ENCODE measurements around the gene PHF13. TPM values are rescaled to one million over a fixed set of nuclear protein-coding genes. Genes with fewer than 3 reads are reported as not detected.

The PHF13 gene
- polyA plus RNA-seq, 4 donors: 24.8 to 26.8 (median 26.2) TPM

DNA sequence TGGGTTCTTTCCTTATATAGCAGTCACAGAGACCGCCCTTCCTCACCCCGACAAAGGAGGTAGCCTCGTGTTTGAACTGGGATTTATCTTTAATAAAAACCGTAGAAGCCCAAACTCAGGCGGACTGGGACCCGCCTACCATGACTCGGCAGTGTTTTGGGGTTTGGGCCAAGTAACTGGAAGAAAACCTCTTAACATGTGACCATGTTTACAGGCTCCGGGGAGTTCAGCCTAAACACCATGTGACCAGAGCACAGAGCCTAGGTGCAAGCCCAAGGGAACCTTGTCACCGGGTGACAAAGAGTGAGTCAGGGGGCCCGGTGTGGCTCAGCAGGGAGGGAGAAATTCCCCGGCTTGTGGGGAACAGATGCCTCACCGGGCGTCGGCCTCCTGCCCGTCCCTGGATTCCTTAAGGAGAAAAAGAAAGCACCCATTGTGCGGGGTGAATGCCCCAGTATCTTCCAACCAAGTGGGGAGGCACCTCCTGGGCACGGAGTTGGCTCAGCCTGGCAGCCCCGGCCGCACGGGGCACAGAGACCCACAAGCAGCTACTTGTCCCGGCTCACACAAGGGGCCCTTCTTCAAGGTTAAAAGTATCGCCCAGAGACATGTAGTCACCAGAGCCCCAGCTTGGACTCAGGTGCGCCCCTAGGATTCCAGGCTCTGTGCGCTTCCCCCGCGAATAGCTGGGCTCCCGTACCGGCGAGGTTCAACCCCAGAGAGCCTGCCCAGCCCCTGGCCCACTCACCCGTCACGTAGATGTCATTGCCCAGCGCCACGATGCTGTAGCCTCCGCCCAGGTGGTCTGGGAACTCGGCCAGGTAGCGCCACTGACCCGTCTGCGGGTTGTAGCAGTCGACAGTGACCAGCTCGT is 12.2 kb upstream of the PHF13 start:
- no peak for DNase-seq (ENCODE audit: low read depth in 4 of 4, low spot score in 3 of 4)

DNA sequence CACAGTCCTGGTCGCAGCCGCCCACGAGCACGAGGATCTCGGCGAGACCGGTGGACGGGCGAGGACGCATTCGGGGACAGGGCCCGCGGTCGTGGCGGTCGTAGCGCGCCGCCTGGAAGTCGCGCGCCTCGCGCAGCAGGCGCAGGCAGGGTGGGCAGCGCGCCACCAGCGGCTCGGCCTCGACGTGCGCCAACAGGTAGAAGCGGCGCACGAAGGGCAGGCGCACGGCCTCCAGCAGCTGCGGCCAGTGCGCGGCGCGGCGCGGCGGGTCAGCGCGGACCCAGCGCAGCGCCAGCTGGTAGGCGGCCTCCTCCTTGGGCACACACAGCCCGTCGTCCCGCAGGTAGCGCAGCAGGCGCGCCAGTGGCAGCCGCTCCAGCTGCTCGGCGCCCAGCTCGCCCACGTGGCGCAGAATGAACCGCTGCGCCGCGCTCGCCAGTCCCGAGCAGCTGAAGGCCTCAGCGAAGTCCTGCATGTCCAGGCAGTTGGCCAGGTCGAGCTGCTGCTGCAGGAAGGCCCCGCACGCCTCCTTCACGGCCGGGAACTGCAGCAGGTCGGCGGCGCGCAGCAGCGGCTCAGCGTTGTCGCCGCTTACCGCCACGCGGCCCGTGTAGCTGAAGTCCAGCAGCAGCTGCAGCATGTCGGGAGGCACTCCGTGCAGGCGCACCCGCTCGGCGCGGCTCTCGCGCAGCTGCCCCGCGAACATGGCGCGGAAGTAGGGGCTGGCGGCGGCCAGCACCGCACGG is 11.4 kb upstream of the PHF13 start:
- no peak for DNase-seq (ENCODE audit: low read depth in 4 of 4, low spot score in 3 of 4)

DNA sequence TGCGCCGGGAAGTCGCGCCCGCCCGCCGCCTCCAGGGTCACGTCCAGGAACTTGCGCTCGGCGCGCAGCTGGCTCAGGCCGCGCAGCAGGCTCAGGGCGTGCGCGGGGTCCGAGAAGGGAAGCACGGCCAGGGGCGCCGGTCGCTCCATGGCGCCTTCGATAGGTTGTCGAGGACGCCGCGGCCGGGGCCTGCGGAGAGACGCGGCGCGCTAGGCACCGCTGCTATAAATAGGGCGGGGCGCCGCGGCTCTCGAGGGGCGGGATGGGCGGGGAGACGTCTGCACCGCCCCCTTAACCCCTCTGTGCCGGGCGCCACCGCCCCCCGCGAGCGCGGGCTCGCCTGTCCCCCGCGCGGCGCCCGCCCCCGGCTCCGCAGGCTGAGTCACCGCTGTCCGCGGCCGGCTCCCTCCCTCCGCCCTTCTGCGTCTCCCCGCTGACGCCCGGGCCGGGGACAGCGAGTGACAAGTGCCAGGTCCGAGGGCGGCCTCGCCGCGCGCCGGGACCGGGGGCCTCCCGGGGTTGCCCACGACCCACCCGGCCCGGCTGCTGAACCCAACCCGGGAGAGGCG is 10.8 kb upstream of the PHF13 start, which contains the start of gene KLHL21:
KLHL21 (minus strand) TSS at position 201 of the 569 bp plus-strand sequence; CDS start at position 149, 52 bp downstream.
- no peak for DNase-seq (ENCODE audit: low read depth in 4 of 4, low spot score in 3 of 4)

DNA sequence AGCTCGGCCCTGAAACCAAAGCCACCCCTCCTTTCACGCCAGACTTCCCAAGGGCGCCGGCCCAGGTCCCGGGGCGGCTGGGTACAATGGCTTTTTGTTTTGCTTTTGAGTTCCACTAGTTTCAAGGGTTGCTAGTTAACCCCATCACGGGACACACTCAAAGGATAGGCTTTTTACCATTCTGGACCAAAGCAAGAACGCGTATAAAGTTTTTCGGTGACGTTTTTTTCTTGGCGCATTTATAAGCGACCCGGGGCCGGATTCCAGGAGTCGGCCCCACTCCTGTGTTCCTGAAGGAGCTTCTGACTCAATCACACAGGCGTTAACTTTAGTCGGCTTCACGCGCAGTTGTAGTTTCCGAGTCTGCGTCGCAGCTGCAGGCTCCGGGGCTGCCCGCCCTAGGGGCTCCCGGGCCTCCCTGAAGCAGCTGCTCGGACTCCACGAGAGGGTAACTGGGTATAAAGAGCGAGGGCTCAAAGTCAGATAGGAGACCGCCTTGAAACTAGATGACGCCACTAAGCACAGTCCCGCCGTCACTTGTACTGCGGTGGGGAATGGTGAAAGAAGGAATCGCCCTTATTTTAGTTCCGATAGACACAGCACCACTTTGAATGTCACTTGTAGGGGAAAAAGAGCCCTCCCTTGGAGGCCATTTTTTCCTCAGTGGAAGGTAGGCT is 10.2 kb upstream of the PHF13 start:
- DNase-seq (ENCODE audit: low read depth in 4 of 4, low spot score in 3 of 4): no peak

DNA sequence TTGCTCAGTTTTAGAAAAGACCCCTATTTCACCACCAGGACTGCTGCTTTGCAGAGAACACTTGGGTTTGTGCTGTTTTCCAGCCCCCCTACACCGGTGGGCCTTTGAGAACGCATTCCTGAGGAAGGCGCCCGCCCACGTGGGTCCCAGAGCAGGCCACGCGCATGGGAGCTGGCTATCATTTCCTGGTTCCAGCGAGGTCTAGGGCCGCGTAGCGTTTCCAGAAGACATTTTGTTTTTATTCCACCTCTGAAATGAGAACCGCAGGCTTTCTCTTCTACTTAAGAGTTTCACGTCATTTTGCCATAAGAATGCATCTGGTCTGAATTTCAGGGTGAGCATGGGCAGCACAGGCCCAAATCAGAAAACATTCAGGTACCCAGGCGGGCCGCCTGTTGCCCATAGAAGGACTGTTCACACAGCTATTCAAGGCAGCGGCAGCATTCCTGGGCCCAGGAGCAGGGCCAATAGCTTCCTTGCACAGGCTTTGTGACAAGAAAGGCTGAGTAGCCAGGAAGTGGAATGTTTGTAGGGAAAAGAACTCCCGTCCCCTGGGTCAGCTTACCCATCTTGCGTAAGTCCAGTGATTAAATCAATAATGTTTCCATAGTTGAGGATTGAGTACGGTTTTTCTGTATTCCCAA is 9.5 kb upstream of the PHF13 start:
- DNase-seq (ENCODE audit: low read depth in 4 of 4, low spot score in 3 of 4): no peak

DNA sequence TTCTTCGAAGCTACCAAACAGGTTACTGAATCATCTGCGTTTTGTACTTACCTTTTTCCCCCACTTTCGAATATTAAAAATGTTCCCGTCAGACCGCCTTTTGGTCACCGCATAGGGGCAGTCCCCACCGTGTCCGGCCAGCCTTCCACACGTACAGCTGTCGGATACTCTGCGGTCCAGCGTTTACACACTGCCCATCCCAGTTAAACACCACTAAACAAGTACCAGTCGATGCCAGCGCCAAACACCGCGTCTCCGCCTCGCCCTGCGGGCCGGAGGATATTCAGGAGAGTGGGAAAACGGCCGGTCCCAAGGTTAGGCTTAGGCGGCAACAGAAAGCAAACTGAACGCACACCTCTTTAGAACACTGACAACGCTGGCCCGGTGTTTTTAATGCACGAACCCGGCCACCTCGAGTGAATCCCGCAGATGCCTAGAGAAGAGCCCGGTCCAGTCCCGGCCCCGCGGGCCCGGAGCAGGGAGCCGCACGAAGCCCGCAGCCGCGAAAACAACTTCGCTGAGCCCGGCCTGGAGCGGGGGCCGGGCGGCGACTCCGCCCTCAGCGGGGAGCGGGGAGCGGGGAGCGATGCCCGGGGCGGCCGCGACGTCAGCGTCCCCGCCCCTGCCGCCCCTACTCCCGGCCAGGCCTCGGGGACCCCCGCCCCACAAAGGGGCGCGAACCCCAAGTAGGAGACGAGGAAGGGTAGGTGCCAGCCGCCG is 730 bp upstream of the PHF13 start:
- DNase-seq (ENCODE audit: low read depth in 4 of 4, low spot score in 3 of 4): no peak

DNA sequence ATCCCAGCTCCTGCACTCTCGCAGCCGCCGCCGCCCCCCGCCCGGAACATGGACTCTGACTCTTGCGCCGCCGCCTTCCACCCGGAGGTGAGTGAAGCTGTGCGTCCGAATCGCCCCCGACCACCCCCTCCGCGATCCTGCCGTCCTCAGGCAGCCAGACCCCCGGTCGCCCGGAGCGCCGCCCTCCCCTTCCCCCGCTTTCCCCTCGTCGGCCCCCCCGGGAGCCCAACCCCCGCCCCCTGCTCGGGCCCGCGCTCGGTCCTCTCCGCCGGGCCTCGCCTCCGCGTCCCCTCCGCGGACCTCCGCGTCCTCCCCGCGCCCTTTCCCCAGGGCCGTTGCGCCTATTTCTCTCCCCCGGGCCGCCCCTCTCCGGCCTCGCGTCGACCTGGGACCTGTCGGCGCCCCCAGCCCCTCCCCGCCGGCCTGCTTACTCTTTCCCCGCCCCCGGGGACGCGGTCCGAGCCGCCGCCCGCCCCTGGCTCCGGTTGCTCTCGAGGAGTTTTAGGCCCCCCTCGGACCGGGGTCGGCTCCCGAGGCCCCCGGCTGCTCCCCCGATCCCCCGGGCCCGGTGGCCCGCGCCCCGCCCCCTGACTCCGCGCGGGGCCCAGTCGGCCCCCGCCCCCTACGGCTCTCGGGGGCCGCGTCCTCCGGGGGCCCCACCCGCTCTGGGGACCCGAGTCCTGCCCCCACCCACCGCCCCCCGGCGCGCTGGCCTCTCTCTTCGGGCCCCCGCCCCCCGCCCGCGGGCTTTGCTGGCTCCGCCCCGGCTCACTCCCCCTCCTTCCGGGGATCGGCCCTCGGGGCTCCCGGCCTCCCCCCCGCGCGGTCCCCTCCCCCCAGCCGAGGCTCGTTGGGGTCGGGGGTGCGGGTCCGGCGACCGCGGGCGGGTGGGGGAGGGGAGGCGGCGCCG is 743 bp downstream of the PHF13 start:
- no peak for DNase-seq (ENCODE audit: low read depth in 4 of 4, low spot score in 3 of 4)

DNA sequence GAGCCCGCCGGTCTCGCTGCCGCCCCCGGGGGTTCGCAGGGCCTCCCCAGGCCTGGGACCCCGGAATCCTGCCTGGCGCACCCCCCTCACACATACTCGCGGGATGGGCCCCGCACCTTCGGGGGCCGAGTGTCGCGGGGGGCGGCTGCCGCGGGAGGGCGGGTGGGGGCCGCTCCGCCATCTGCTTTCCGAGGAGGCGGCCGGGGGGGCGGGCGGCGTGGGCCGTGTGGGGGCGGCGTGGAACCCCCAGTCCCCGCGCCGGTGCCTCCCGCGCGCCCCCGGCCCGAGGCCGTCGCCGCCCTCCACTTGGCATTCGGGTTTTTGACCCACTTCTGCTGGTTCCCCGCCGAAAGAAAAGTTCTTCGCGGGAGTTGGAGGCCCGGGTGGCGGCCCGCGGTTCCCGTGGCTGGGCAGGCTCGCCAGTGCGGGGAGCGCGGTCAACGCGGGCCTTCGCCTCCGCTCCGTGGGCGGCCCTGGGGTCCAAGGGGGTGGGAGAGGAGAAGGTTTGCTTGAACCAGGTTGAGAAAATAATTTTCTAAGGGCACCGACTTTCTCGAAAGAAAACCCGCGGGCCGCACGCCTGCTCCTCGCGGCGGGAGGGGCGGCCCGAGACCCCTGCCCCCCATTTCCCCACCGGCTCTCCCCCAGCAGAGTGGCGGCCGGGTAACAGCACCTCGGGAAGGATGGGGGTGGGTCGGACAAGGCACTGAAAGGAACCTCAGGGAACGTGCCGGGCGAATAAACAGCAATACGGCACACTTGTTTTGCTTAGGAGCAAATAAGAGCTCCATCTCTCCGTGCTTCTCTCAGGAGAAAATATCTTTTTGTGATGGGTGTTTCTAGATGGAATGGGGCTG is 1.6 kb downstream of the PHF13 start:
- no peak for DNase-seq (ENCODE audit: low read depth in 4 of 4, low spot score in 3 of 4)

DNA sequence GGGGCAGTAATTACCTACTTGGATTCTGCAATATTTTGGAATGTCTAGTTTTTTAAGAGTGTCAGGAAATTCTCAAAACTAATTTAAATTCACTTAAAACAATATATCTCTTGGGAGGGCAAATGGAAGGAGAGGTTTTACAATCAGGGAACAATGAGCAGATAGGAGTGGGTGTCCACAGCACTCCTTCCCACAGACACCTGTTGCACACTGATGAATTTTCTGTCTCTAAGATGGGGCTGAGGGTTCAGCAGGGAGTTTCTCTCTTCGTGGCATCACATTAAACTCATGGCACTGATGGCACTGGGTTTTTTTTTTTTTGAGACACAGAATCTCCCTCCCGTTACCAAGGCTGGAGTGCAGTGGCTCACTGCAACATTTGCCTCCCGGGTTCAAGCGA is 5.5 kb downstream of the PHF13 start:
- no peak for DNase-seq (ENCODE audit: low read depth in 4 of 4, low spot score in 3 of 4)

DNA sequence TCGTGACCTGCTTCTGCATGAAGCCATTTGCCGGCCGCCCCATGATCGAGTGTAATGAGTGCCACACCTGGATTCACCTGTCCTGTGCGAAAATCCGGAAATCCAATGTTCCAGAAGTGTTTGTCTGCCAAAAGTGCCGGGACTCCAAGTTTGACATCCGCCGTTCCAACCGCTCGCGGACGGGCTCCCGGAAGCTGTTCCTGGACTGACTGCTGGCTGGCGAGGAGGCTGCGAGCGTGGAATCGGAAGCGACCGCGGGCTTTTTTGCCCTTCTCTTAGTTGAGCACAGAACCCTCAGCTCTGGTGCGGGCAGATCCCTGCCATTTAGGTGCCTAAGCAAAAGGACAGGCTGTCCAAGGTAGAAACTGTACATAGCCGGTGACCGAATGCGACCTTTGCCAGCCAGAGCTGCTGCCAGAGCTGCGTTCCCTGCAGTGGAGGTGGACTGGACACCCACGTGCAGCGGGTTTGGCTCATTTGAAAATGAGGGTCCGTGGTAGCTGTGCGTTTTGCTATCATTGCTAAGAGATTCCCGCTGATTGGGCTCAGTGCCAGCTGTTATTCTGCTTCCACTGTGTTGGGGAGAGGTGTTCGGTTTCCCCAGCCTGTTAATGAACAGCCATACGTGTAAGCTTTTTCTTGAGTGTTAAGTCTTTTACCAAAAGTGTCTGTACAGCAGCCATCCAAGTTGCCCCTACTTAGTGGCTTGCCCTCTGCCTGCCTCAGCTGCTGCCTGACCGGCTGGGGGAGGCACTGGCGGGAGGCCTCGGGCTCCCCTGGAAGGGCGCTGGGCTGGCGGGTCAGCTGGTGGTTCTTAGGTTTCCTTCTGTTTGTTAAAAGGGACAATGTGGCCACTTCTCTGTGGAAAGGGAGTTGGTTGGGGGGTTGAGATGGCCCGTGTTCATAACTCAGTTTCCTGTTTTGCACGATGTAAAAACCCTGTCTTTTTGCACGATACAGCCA is 8.2 kb downstream of the PHF13 start:
- DNase-seq (ENCODE audit: low read depth in 4 of 4, low spot score in 3 of 4): no peak

DNA sequence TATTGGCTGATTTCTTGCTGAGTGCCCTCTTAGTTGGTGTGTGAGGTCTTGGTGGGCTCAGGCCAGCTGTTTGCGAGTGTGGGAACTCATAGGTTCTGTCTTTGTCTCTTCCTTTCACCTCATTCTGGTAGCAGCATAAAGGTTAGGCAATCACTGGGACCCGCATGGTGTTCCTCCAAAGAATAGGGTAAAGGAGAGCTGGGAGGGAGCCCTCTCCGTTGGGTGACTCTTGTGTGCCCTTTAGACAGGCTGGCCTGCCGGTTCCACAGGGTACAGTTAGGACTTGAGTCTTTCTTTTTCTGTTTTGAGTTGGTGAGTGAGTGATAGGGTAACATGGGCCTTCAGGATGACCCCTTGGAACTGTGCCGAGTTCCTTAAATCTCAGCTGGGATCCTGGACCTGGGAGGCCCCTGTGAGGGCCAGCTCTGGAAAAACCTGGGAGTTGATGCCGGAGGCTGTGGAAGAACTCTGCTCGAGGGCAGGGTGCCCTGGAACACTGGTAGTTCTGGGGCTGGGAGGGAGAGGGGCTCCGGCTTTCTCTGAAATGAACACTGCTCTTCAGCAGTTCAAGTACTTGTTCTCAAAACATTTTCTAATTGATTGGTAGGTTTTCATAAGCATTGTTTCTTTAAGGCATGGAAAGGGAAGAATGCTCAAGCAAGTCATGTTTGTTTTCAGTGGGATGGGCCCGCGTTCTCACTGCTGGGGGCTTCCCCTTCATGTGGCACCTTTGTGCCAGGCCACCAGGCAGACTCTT is 9.0 kb downstream of the PHF13 start:
- DNase-seq (ENCODE audit: low read depth in 4 of 4, low spot score in 3 of 4): no peak

DNA sequence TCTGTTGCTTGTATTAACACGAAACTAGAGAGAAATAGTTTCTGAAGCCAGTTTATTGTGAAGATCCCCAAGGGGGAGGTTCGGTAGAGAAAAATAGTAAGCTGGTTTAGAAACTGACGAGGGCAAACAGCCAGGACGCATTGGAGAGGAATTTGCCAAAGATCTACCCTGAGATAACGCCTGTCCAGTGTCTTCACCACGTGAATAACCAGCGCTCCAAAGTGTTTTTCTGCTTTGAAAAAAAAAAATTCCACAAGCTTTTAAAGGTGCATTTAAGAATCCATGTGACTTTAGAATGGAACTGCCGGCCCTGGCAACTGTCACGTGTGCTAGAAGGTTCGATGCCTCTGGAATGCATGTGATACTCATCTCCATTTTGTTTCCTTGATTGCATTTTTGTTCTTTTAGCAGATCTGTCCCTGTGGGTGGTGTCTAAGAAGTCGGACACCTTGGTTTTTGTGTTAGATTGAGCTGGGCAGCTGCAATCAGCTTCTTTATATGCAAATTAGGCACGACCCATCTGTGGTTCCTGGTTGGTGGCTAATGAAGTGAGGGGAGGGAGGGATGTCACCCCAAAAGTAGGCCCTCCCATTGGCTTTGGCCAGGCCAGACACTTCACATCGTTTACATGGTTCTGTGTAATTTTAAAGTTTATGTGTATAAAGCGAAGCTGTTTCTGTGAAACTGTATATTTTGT is 9.9 kb downstream of the PHF13 start:
- DNase-seq (ENCODE audit: low read depth in 4 of 4, low spot score in 3 of 4): no peak

DNA sequence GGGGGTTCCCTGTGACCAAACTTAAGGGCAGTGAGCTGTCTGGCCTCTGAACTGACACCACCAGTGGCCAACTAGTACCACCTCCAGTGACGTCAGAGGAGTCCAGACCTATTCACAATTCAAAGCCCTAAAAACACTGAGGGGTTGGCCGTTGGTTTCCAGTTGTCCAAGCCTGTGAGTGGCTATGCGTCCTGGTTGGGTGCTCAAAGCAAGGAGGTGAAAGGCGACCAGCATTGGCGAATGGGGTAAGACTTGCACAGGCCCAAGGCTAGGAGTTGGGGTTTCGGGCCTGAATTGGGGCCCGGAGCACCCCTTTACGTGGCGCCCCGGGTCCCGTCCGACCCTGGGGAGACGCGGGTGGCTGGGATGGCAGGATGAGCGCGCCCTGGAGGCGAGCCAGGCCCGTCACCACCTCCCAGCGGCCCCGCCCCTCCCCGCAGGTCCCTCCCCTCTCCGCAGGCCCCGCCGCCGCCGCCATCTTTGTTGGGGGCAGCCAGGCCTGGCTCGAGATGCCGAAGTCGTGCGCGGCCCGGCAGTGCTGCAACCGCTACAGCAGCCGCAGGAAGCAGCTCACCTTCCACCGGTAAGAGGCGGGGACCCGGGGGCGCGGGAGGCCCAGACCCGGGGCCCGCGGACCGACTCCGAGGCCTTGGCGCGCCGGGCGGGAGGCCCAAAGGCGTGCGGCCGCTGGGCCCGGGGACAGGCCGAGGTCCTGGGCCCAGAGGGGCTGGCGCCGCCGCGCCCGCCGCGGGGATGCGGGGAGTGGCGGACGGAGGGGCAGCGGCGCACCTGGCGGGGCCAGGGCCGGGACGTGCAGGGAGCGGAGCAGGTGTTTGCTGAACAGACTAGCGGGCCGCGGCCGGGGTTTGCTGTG is 11.4 kb downstream of the PHF13 start, which contains the start of gene THAP3:
THAP3 (plus strand) TSS at position 159 of the 874 bp plus-strand sequence; CDS start at position 510, 351 bp downstream.
- peak in 1 of 4 donors; percentile 60 for DNase-seq (ENCODE audit: low read depth in 4 of 4, low spot score in 3 of 4)

DNA sequence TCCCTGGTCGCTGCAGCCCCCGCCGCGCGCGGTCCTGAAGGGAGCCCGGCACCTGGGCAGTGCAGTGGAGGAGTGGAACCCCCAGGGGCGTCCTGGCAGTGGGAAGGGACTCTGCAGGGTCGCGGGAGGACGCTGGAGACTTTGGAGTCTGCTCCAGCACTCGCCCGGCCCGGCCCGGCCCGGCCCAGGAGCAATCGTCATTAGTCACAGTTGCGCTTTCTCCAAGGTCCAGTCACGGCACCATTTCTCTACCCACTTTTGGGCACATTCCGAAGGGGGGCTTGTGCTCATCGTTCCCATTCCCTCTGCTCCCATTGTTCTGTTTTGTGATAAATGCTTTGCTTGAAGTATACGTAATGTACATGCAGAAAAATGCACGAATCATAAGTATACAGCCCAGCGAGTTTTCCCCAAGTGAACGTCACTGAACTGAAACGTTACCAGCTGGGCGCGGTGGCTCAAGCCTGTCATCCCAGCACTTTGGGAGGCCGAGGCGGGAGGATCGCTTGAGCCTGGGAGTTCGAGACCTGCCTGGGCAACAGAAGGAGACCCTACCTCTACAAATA is 12.1 kb downstream of the PHF13 start:
- DNase-seq (ENCODE audit: low read depth in 4 of 4, low spot score in 3 of 4): no peak

Data from right renal pelvis (tissue), 4 donors.